Mammary epithelial cell (primary cell): ENCODE data around the gene GNPAT.

Experiments
- EZH2 ChIP-seq: IDR thresholded peaks from 2 replicates; pipeline ENCODE4 v1.6.1; 2012; ENCODE audit warnings: low read length, inconsistent platforms, borderline replicate concordance
- TF ChIP-seq, protein P1 (sequence below), 2 donors: IDR thresholded peaks in 1 of 2; conservative IDR thresholded peaks in 1 of 2; 2 replicates each; pipeline ENCODE4 v1.5.1; 2011 to 2012; ENCODE audit warnings: inconsistent platforms in 2 of 2, low read length in 2 of 2, mild to moderate bottlenecking in 2 of 2, control low read depth in 1 of 2, low read depth in 1 of 2; ENCODE audit not compliant: insufficient read depth in 1 of 2; ENCODE audit errors: extremely low read depth in 1 of 2

GRCh38 chr1:231242516-231243198 is 1.6 kb downstream of the GNPAT start:
- TF ChIP-seq, protein P1, sequence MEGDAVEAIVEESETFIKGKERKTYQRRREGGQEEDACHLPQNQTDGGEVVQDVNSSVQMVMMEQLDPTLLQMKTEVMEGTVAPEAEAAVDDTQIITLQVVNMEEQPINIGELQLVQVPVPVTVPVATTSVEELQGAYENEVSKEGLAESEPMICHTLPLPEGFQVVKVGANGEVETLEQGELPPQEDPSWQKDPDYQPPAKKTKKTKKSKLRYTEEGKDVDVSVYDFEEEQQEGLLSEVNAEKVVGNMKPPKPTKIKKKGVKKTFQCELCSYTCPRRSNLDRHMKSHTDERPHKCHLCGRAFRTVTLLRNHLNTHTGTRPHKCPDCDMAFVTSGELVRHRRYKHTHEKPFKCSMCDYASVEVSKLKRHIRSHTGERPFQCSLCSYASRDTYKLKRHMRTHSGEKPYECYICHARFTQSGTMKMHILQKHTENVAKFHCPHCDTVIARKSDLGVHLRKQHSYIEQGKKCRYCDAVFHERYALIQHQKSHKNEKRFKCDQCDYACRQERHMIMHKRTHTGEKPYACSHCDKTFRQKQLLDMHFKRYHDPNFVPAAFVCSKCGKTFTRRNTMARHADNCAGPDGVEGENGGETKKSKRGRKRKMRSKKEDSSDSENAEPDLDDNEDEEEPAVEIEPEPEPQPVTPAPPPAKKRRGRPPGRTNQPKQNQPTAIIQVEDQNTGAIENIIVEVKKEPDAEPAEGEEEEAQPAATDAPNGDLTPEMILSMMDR (conservative IDR thresholded peaks at IDR 0.05 in 1 of 2, IDR thresholded peaks at IDR 0.05 in 1 of 2; ENCODE audit: extremely low read depth in 1 of 2, insufficient read depth in 1 of 2, low read depth in 1 of 2, low read length in 2 of 2): no peak
- TF ChIP-seq EZH2: no peak
